Tibial nerve (tissue), 4 donors: Measurements from ENCODE around the gene SVOPL.

Source experiments
- EP300 ChIP-seq, 2 donors: sonication (generic); formaldehyde crosslinking; IDR thresholded peaks; one replicate each; pipeline ENCODE4 v1.6.1; 2017; ENCODE audit warnings: antibody characterized with exemption in 2 of 2, mild to moderate bottlenecking in 1 of 2
- TF ChIP-seq, protein P1 (sequence below), 5 experiments: fragments of 200-600 bp in 3 of 5; fragments of 450-650 bp in 2 of 5; sonication (generic) in 3 of 5; IDR thresholded peaks; one replicate each; pipeline ENCODE4 v1.5.1; 2016 to 2019; ENCODE audit warnings: antibody characterized with exemption in 5 of 5, mild to moderate bottlenecking in 3 of 5, moderate library complexity in 2 of 5

DNA sequence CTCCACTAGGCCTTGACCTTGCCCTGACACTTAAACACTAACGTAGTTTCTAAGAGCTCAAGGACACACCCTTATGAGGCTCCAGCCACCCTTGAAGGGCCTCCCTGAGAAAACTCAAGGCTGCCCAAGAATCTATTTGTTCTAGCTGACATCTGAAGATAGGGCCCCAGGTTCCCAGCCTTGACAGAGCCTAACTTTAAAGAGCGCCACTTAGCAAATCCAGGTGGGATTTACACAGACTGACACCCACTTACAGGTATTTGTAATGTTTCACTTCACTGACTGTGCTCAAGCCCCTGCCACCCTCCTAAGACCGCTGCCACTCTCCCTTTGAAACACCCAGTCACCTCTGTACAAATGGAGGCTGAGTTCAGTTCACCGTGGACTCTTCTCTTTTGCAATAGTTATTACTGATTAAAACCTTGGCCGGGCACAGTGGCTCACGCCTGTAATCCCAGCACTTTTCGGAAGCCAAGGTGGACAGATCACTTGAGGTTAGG, 90.4 kb downstream of the SVOPL start:
- TF ChIP-seq, protein P1, sequence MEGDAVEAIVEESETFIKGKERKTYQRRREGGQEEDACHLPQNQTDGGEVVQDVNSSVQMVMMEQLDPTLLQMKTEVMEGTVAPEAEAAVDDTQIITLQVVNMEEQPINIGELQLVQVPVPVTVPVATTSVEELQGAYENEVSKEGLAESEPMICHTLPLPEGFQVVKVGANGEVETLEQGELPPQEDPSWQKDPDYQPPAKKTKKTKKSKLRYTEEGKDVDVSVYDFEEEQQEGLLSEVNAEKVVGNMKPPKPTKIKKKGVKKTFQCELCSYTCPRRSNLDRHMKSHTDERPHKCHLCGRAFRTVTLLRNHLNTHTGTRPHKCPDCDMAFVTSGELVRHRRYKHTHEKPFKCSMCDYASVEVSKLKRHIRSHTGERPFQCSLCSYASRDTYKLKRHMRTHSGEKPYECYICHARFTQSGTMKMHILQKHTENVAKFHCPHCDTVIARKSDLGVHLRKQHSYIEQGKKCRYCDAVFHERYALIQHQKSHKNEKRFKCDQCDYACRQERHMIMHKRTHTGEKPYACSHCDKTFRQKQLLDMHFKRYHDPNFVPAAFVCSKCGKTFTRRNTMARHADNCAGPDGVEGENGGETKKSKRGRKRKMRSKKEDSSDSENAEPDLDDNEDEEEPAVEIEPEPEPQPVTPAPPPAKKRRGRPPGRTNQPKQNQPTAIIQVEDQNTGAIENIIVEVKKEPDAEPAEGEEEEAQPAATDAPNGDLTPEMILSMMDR (IDR thresholded peaks at IDR 0.05): no peak
- TF ChIP-seq EP300 (IDR thresholded peaks at IDR 0.05): no peak
